ENCODE measurements around the gene PPP4R1.

The PPP4R1 gene

GRCh38 chr18:9581667-9582066, 32.7 kb downstream of the PPP4R1 start:
- DNase-seq, result no peak

GRCh38 chr18:9578306-9578705, 36.1 kb downstream of the PPP4R1 start:
- no peak for DNase-seq

DNA sequence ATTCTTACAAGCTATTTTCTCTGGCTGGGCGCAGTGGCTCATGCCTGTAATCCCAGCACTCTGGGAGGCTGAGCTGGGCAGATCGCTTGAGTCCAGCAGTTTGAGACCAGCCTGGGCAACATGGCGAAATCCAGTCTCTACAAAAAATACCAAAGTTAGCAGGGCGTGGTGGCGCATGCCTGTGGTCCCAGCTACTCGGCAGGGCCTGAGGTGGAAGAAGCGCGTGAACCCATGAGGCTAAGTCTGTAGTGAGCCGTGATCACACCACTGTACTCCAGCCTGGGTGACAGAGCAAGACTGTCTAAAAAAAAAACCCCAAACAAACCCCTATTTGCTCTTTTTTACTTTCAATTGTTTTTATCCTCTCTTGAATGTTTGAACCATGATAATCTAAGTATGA, 37.0 kb downstream of the PPP4R1 start:
- DNase-seq, result no peak

- DNase-seq, result peak in 1 of 2 experiments; percentile 18
These were observed 38.8 kb downstream of the PPP4R1 start for GRCh38 chr18:9575558-9575957.

DNA sequence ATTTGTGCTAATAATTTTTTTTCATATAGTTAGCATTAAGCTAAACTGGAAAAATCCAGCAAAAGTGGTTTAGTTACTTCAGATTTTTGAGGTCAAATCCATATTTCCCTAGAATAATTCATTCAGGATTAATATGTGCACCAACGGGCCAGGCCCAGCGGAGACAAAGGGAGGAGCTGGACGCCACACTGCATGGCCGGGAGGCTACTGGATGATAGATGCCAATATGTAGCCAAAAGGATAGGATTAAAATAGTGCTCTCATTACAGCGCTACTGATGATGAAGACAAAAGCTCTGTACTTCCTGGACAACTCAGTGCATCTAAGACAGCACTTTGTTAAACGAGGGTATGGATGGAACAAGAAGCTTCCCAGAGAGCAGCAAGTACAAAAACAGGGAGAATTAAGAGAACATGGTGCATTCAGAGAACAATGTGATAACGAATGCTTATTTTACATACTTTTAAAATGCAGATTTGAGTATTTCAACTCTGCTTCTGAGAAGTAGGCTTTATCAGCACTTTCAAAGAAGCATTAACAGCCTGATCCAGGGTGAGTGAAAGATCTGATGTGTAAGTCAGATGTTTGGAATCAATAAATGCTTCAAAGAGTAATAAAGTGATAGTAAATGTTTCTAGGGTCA, 39.8 kb downstream of the PPP4R1 start:
- no peak for DNase-seq

- DNase-seq, result no peak
These were observed 42.8 kb downstream of the PPP4R1 start for GRCh38 chr18:9571546-9571945.

DNA sequence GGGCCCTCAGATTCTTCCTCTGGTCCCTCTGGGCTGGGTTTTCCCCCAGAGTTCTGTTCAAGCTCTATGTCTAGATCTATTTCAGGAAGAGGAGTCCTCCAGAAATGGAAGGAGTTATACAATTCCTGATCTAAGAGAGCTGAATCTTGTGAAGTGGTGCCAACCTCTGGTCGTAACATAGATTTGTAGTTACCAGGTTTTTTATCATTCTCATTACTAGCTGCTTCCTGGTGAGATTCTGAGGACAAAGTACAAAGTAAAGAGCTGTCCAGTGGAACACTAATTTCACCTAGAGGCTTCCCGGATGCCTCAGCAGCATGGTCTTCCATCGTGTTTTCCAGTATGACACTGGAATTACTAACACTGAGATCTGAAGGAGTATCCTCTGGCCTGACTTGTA, 44.1 kb downstream of the PPP4R1 start:
- no peak for DNase-seq

DNA sequence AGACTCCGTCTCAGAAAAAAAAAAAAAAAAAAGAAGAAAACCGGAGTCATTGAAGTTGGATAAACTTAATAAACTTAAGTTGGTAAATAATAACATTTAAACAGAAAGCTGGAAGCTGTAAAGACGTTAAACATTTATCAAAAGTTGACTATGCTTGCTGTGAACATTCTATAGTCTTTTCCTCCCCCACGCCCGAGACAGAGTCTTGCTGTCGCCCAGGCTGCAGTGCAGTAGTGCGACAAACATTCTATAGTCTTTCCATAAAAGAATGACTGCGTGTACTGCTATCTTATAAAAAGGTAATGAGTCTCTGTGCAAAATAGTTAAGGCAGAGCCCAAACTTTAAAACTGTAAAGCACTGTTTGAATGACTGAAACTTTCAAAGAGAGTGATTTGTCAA, 45.2 kb downstream of the PPP4R1 start:
- no peak for DNase-seq

DNA sequence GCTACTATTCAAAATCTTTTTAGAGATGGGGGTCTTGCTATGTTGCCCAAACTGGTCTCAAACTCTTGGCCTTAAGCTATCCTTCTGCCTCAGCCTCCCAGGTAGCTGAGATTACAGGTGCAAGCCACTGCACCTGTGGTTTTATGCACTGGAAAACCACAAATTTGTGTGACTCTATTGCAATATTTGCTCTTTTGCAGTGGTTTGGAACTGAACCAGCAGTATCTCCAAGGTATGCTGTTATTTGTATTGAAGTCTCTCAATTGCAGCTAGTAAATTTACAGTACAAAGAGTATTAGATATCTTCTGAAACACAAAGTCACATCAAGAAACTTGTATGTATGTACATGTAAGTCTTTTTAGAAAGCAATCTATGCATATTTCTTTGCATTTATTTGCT, 46.2 kb downstream of the PPP4R1 start:
- DNase-seq, result no peak

GRCh38 chr18:9565407-9565806, 49.0 kb downstream of the PPP4R1 start:
- no peak for DNase-seq

DNA sequence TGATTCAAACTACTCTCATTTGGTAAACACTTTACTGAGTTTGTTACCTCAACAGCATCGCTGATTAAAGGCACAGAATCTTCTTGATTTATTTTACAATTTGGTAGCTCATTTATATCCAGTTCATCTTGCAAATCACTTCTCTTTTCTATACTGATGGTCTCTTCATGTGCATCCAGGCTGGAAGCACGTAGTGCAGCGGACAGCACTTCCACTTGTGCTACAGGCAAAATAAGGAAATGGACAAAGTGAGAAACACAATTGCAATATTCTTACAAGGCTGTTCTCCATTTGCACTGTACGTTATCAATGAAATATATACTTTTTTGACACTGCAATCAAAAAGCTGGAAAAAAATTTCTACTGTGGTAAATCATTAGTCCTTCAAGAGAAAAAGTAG, 51.0 kb downstream of the PPP4R1 start:
- no peak for DNase-seq

- DNase-seq, result no peak
These were observed 51.8 kb downstream of the PPP4R1 start for GRCh38 chr18:9562584-9562983.

DNA sequence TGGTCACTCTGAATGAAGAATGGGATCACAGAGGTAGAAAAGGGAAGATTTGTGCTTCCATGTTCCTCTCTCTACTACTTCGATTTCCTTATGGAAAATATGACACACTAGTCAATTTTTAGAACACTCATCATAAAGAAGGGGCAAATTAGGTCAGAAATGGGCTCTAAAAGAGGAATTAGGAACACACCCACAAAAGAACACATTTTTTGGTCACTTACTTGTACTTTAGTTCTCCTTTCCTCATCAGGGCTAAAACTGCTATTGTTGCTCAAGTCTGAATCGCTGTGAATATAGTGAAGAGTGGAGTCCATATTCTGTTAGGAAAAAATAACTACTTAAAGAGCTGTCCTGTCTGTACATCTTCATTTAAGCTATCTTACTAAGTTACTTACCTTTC, 52.6 kb downstream of the PPP4R1 start:
- no peak for DNase-seq

DNA sequence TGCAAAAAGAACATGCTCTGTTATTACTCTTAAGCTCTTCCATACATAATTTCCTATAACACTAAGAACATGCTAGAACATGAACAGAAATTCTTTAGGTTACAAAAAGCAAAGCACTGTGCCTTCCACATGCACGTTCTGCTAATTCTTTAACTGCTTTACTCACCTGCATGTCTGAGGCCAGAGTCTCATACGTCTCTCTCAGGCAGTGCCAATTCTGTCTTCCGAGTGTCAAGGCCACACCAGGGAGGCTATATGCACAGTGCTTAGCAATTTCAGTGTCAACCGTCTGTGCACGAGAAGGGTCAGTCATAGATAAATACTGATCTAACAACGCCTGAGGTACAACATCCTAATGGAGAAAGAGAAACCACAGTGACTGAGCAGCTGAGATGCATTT, 55.1 kb downstream of the PPP4R1 start:
- DNase-seq, result no peak

GRCh38 chr18:9558387-9559064, 55.8 kb downstream of the PPP4R1 start:
- no peak for DNase-seq

DNA sequence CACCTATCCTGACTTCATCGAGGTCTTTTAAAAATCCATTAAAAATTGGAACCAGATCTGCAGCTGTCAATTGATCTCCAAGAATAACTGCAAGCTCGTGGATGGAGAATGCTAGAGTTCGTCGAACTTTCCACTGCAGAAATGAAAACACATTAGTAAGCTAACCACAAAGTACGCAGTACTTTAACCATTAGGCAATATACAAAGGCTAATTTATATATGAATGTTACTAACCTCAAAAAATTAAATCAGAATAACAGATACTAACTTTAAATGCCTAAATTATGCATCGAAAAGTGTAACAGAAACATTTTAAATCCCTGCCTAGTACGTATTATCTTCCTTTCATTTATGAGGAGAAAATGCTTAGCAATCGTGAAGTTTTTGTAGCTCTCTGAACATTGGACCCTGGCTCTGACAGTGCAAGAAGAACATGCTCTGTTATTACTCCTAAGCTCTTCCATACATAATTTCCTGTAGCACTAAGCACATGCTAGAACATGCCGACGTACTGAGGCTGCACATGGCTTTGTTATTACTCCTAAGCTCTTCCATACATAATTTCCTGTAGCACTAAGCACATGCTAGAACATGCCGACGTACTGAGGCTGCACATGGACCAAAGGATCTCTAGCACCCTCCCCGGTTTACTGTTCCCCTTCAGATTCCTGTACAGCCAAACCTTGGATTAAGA, 57.0 kb downstream of the PPP4R1 start:
- DNase-seq, result no peak

DNA sequence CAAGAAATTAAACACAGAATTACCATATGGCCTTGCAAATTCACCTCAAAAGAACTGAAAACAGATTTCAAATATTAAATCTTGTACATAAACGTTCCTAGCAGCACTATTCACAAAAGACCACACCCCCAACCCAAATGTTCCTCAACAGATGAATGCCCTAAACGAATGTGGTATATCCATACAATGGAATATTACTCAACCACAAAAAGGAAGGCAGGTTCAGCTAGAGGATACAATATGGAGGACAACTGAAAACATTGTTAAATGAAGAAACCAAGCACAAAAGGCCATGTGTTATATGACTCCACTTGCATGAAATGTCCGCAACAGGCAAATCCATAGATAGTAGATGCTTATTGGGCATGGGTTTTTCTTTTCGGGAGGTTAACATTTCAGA, 61.7 kb downstream of the PPP4R1 start:
- no peak for DNase-seq

DNA sequence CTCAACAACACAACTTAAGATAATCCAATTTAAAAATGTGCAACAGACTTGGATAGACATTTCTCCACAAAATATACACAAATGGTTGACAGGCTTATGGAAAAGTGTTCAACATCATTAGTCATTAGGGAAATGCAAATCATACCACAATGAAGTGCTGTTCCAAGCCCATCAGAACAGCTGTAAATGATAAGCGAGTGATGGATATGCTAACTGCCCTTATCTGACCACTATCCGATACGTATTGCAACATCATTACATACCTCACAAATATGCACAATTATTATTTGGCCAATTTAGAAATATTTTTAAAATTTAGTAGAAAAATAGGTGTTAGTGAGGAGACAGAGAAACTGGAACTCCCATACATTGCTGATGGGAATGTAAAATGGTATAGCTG, 62.2 kb downstream of the PPP4R1 start:
- no peak for DNase-seq

DNA sequence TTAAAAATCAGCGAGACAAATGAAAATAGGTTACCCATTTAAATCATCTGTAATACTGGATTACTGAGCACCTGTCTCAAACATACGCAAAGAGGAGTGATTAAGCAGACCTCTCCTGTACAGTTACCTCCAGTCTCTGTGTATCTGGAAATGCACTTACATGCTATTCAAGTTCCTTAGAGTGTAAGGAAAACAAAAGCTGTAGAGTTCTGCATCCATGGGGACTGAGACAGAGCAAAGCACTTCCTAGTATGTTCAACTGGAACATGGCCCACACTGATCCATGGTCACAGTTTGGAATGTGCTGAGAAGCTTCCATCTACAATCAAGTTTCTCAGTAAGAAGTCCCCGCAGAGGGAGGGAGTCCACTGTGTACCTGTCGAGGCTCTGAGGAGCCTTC, 63.9 kb downstream of the PPP4R1 start:
- DNase-seq, result no peak

- no peak for DNase-seq
These were observed 65.0 kb downstream of the PPP4R1 start for GRCh38 chr18:9549405-9549804.

DNA sequence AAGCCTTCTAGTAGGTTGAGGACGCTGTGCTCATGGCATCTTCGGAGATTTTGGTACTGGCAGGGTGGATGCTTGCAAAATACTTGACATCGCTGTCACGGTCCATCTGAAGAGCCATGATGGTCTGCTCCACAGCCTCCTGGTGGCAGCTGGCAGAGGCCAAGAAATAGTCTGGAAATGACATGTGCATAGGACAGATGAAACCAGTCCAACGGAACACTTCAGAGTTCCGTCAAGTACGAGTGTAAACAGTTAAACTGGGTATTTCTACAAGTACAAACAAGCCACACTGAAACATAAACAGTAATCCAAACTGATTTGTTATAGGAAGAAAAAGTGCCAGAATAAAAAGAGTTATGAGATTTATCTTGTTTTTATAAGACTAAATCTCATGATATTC, 66.6 kb downstream of the PPP4R1 start:
- no peak for DNase-seq

- DNase-seq, result no peak
These were observed 67.9 kb downstream of the PPP4R1 start for GRCh38 chr18:9546468-9546867.

- DNase-seq, result no peak
These were observed 69.3 kb downstream of the PPP4R1 start for GRCh38 chr18:9545029-9545428.

DNA sequence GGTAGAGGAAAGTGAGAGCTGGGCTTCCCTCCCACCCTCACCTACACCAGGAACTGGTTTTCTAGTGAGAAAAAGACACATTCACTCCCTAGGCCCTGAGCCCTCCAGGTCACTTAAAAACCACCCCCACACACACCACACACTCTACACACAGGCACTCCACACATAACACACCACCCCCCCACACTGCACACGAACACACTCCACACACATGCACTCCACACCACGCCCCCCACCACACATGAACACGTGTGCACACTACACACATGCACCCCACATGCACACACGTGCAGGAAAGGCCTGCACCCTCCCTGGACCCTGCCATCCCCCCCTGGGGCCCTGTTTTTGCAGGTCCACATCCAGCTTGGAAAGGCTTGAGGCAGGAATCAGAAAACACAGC, 71.4 kb downstream of the PPP4R1 start:
- DNase-seq, result no peak

All from activated CD4-positive, alpha-beta T cell treated with anti-CD3 and anti-CD28 coated beads, Interleukin-2, amount 50 U/mL, for 48 hours (primary cell).